Activated gamma-delta T cell treated with Interleukin-2 at 50 U/mL for 16 hours (primary cell): ENCODE measurements around the gene MSANTD1.

Source experiments
- DNase-seq: peaks from one replicate; pipeline ENCODE4 v3.0.0-alpha.2; 2020

Gene MSANTD1

DNA sequence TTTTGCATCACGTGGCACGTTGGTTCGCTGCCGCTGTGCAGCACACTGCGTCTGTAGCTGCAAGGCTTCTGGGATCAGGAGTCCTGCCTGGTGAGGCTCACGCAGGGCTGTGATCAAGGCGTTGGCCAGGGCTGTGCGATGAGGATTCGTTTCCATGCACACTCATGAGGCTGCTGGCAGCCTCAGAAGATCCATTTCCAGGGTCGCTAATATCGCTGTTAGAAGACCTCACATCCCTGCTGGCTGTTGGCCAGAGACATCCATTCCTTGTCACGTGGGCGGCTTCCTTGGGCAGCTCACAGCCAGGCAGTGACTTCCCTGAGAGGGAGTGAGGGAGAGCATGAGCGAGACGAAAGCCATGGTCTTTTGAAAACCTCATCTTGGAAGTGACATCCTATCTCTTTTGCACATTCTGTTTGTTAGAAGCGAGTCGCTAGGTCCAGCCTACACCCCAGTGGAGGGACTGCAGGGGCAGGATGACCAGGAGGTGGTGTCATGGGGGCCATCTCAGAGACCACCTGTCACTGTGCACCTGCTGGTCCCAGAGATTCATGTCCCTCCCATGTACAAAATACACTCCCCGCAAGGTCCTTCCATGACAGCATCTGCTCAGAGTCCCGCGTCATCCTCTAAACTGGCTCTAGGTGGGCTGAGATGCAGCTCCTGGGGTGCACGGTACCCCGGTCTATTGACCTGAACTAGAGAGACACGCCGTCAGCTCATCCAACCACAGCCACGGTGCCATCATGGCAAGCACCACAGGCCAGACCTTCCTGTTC is 56.1 kb downstream of the MSANTD1 start:
- no peak for DNase-seq

- DNase-seq, result no peak
These were observed 56.8 kb downstream of the MSANTD1 start for GRCh38 chr4:3305610-3306371.
